H9 (cell line): ENCODE results near the gene DHRSX. TPM values are rescaled to one million over a fixed set of nuclear protein-coding genes. Genes with fewer than 3 reads are reported as not detected.

Experiments
- DNase-seq: peaks from one replicate; pipeline ENCODE4 v3.0.0-alpha.2; 2017
- H2AFZ ChIP-seq: one replicate; pipeline ENCODE4 v1.6.1; 2013; ENCODE audit warnings: mild to moderate bottlenecking, low read length, control low read depth, moderate library complexity
- H2AK5ac ChIP-seq: 2 replicates; pipeline ENCODE4 v1.6.1; 2013; ENCODE audit warnings: low read length, control low read depth, mixed read lengths; ENCODE audit not compliant: insufficient read length
- H2BK120ac ChIP-seq: one replicate; pipeline ENCODE4 v1.6.1; 2013; ENCODE audit warnings: low read depth, mild to moderate bottlenecking, low read length, control low read depth, inconsistent platforms; ENCODE audit not compliant: poor library complexity, severe bottlenecking
- H2BK12ac ChIP-seq: 2 replicates; pipeline ENCODE4 v1.6.1; 2013; ENCODE audit warnings: low read length, control low read depth, mixed read lengths, low read depth; ENCODE audit not compliant: insufficient read length
- H2BK15ac ChIP-seq: 2 replicates; pipeline ENCODE4 v1.6.1; 2013; ENCODE audit warnings: low read depth, low read length, control low read depth
- H2BK20ac ChIP-seq: one replicate; pipeline ENCODE4 v1.6.1; 2013; ENCODE audit warnings: low read depth, mild to moderate bottlenecking, low read length, control low read depth, inconsistent platforms; ENCODE audit not compliant: poor library complexity, severe bottlenecking
- H2BK5ac ChIP-seq: 2 replicates; pipeline ENCODE4 v1.6.1; 2013; ENCODE audit warnings: low read length, control low read depth, mixed read lengths; ENCODE audit not compliant: insufficient read length
- H3K14ac ChIP-seq: 2 replicates; pipeline ENCODE4 v1.6.1; 2013; ENCODE audit warnings: low read length, control low read depth; ENCODE audit not compliant: insufficient read depth
- H3K18ac ChIP-seq: 2 replicates; pipeline ENCODE4 v1.6.1; 2013; ENCODE audit warnings: low read depth, mild to moderate bottlenecking, mixed read lengths, low read length, control low read depth; ENCODE audit not compliant: insufficient read length
- H3K23ac ChIP-seq: 2 replicates; pipeline ENCODE4 v1.6.1; 2013; ENCODE audit warnings: low read length, control low read depth, mixed read lengths, low read depth; ENCODE audit not compliant: insufficient read length
- H3K23me2 ChIP-seq: 2 replicates; pipeline ENCODE4 v1.6.1; 2013; ENCODE audit warnings: low read depth, mild to moderate bottlenecking, mixed read lengths, low read length, control low read depth; ENCODE audit not compliant: insufficient read length, poor library complexity, severe bottlenecking
- H3K27ac ChIP-seq: 2 replicates; pipeline ENCODE4 v1.5.1; 2013; ENCODE audit warnings: low read length, control low read depth, mixed read lengths, low read depth; ENCODE audit not compliant: insufficient read length
- H3K27me3 ChIP-seq: 2 replicates; pipeline ENCODE4 v1.6.1; 2013; ENCODE audit warnings: low read length, control low read depth, inconsistent platforms; ENCODE audit not compliant: insufficient read depth
- H3K4ac ChIP-seq: 2 replicates; pipeline ENCODE4 v1.6.1; 2013; ENCODE audit warnings: low read depth, mild to moderate bottlenecking, control low read depth, inconsistent platforms, low read length, moderate library complexity
- H3K4me1 ChIP-seq: 2 replicates; pipeline ENCODE4 v1.6.1; 2013; ENCODE audit warnings: low read length, control low read depth, inconsistent platforms; ENCODE audit not compliant: insufficient read depth
- H3K4me2 ChIP-seq: 2 replicates; pipeline ENCODE4 v1.6.1; 2013; ENCODE audit warnings: low read length, control low read depth, mixed read lengths; ENCODE audit not compliant: insufficient read length, insufficient read depth
- H3K56ac ChIP-seq: 2 replicates; pipeline ENCODE4 v1.6.1; 2013; ENCODE audit warnings: low read depth, mild to moderate bottlenecking, mixed read lengths, low read length, control low read depth; ENCODE audit not compliant: insufficient read length
- H3K79me1 ChIP-seq: 2 replicates; pipeline ENCODE4 v1.6.1; 2013; ENCODE audit warnings: low read depth, mild to moderate bottlenecking, moderate library complexity, low read length, control low read depth, inconsistent platforms; ENCODE audit not compliant: insufficient read depth, poor library complexity, severe bottlenecking
- H3K79me2 ChIP-seq: 2 replicates; pipeline ENCODE4 v1.6.1; 2013; ENCODE audit warnings: low read length, control low read depth, inconsistent platforms; ENCODE audit not compliant: insufficient read depth
- H3K9ac ChIP-seq: 2 replicates; pipeline ENCODE4 v1.6.1; 2013; ENCODE audit warnings: low read length, control low read depth, mixed read lengths; ENCODE audit not compliant: insufficient read length; ENCODE audit errors: extremely low read depth
- H3K9me3 ChIP-seq: one replicate; pipeline ENCODE4 v1.6.1; 2013; ENCODE audit warnings: low read depth, low read length, inconsistent platforms; ENCODE audit not compliant: control insufficient read depth
- H3T11ph ChIP-seq: one replicate; pipeline ENCODE4 v1.6.1; 2013; ENCODE audit warnings: mild to moderate bottlenecking, low read length, control low read depth, inconsistent platforms
- H4K20me1 ChIP-seq: one replicate; pipeline ENCODE4 v1.6.1; 2013; ENCODE audit not compliant: control insufficient read depth, insufficient read length, insufficient read depth
- H4K5ac ChIP-seq: 2 replicates; pipeline ENCODE4 v1.6.1; 2013; ENCODE audit warnings: low read depth, mild to moderate bottlenecking, mixed read lengths, low read length, control low read depth; ENCODE audit not compliant: insufficient read length
- H4K8ac ChIP-seq: replicated peaks from 2 replicates; pipeline ENCODE4 v1.6.1; 2013; ENCODE audit warnings: low read length, control low read depth, mixed read lengths, low read depth; ENCODE audit not compliant: insufficient read length
- H4K91ac ChIP-seq: 2 replicates; pipeline ENCODE4 v1.6.1; 2013; ENCODE audit warnings: low read depth, mild to moderate bottlenecking, moderate library complexity, mixed read lengths, low read length, control low read depth; ENCODE audit not compliant: insufficient read length
- H3K27ac Mint-ChIP-seq, 3 experiments: 2 replicates in 2 of 3; 3 replicates in 1 of 3; pipeline ENCODE4 v1.8.0; 2020 to 2021; ENCODE audit warnings: mixed read lengths in 3 of 3, mild to moderate bottlenecking in 1 of 3, moderate library complexity in 1 of 3
- H3K27me3 Mint-ChIP-seq: 2 replicates; pipeline ENCODE4 v1.8.0; 2021; ENCODE audit warnings: low read depth, mild to moderate bottlenecking, moderate library complexity, mixed read lengths
- H3K36me3 Mint-ChIP-seq, 3 experiments: 2 replicates in 2 of 3; 3 replicates in 1 of 3; pipeline ENCODE4 v1.8.0; 2020 to 2021; ENCODE audit warnings: low read depth in 3 of 3, mixed read lengths in 3 of 3; ENCODE audit not compliant: insufficient read depth in 1 of 3
- H3K4me1 Mint-ChIP-seq, 2 experiments: 2 replicates each; pipeline ENCODE4 v1.8.0; 2020; ENCODE audit warnings: mixed read lengths in 2 of 2
- H3K4me3 Mint-ChIP-seq, 2 experiments: 2 replicates in 1 of 2; 3 replicates in 1 of 2; pipeline ENCODE4 v1.8.0; 2020 to 2021; ENCODE audit warnings: mild to moderate bottlenecking in 2 of 2, mixed read lengths in 2 of 2, moderate library complexity in 1 of 2
- H3K9me3 Mint-ChIP-seq, 2 experiments: 2 replicates in 1 of 2; 3 replicates in 1 of 2; pipeline ENCODE4 v1.8.0; 2020; ENCODE audit warnings: mild to moderate bottlenecking in 2 of 2, mixed read lengths in 2 of 2, moderate library complexity in 1 of 2
- WGBS: extraction: QIAGEN DNeasy Blood & Tissue Kit; methylation state at CpG from one replicate; pipeline ENCODE4 v1.1.7; 2013; ENCODE audit warnings: missing lambda C conversion rate, low lambda C conversion rate, mixed read lengths; ENCODE audit not compliant: insufficient read length; ENCODE audit errors: extremely low coverage; 5-methylcytosine and 5-hydroxymethylcytosine counted together
- total RNA-seq: library from RNA; stranded (reverse); gene quantifications from 2 replicates; pipeline ENCODE4 v1.2.1, GENCODE V29; 2021
- TF ChIP-seq, protein P1 (sequence below): fragments of 200-600 bp; sonication (generic); conservative IDR thresholded peaks from 3 replicates; pipeline ENCODE4 v1.8.0; 2021; ENCODE audit warnings: antibody characterized with exemption, mild to moderate bottlenecking

DHRSX gene
- total RNA-seq, 1 experiment from 2014 or later = 44.0 TPM

DNA sequence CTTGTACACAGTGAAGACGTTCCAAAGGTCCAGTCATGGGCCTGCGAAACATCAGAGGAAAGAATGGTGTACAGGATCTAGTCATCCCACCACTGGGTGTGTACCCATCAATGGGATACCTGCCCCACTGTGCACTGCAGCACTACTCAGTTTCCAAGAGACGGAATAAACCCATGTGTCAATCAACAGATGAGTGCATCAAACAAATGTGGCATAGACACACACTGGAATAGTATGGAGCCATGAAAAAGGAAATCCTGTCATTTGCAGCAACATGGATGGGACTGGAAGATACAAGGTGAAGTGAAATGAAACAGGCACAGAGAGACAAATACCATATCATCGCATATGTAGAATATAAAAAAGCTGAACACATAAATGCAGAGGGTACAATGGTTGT lies 48.0 kb downstream of the DHRSX start:
- Histone ChIP-seq H3K4me2 (no peak overlapping the region), H2AK5ac (no peak overlapping the region), H2BK20ac (no peak overlapping the region), H3K27me3 (no peaks in the 10 kb centered on the region), H4K91ac (no peak overlapping the region), H2BK15ac (no peak overlapping the region), H3K23me2 (no peaks in the 10 kb centered on the region), H3K23ac (no peak overlapping the region), H4K8ac (no peak overlapping the region), H3K9me3 (no peaks in the 10 kb centered on the region), H3K27ac (no peak overlapping the region), H3K4me1 (no peaks in the 10 kb centered on the region), H3T11ph (no peak overlapping the region), H3K79me1 (no peaks in the 10 kb centered on the region), H2AFZ (no peak overlapping the region), H2BK120ac (no peak overlapping the region), H4K20me1 (no peaks in the 10 kb centered on the region), H3K18ac (no peak overlapping the region), H3K9ac (no peak overlapping the region), H3K79me2 (peaks cover 5% of the 10 kb centered on the region; the same call in 1 of the 2 replicates), H2BK5ac (no peak overlapping the region), H3K14ac (no peak overlapping the region), H3K4ac (no peak overlapping the region), H2BK12ac (no peak overlapping the region), H3K56ac (no peak overlapping the region), H4K5ac (no peak overlapping the region)
- Mint-ChIP-seq H3K27ac (no peak overlapping the region), H3K9me3 (peaks cover 6 to 8% of the 10 kb centered on the region in 2 experiments; a peak in 4 of 5 replicates), H3K4me1 (peaks cover 30 to 37% of the 10 kb centered on the region in 2 experiments), H3K36me3 (peaks cover 20 to 41% (median 28%) of the 10 kb centered on the region in 3 experiments), H3K4me3 (no peak overlapping the region), H3K27me3 (no peaks in the 10 kb centered on the region)
- WGBS = no CpG with 5 or more reads among the region's 4 CpGs
- no peak for DNase-seq
- TF ChIP-seq, protein P1, sequence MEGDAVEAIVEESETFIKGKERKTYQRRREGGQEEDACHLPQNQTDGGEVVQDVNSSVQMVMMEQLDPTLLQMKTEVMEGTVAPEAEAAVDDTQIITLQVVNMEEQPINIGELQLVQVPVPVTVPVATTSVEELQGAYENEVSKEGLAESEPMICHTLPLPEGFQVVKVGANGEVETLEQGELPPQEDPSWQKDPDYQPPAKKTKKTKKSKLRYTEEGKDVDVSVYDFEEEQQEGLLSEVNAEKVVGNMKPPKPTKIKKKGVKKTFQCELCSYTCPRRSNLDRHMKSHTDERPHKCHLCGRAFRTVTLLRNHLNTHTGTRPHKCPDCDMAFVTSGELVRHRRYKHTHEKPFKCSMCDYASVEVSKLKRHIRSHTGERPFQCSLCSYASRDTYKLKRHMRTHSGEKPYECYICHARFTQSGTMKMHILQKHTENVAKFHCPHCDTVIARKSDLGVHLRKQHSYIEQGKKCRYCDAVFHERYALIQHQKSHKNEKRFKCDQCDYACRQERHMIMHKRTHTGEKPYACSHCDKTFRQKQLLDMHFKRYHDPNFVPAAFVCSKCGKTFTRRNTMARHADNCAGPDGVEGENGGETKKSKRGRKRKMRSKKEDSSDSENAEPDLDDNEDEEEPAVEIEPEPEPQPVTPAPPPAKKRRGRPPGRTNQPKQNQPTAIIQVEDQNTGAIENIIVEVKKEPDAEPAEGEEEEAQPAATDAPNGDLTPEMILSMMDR = no peak
